Choroid plexus epithelial cell (primary cell): ENCODE results near the gene IPO9.

Source experiments
- DNase-seq: peaks from one replicate; pipeline ENCODE4 v3.0.0-alpha.2; 2010; ENCODE audit warnings: low read depth
- H3K4me3 ChIP-seq: 2 replicates; pipeline ENCODE4 v1.5.1; 2011; ENCODE audit warnings: low read depth, mild to moderate bottlenecking, control low read depth, low read length, moderate library complexity
- CTCF ChIP-seq: conservative IDR thresholded peaks from 2 replicates; pipeline ENCODE4 v1.5.1; 2011; ENCODE audit warnings: low read depth, mild to moderate bottlenecking, control low read depth, inconsistent platforms, low read length, moderate library complexity

The IPO9 gene

GRCh38 chr1:201828820-201829774, at the start of gene IPO9:
IPO9 (plus strand) TSS chr1:201829157; CDS start chr1:201829210, 53 bp downstream.
- peak; percentile 86 for TF ChIP-seq CTCF
- H3K4me3 ChIP-seq, result peak within 1 kb of the TSS; percentile 100
- peak; percentile 96 for DNase-seq

GRCh38 chr1:201779351-201779880, 49.5 kb upstream of the IPO9 start:
- DNase-seq, result no peak
- no peak overlapping the region for H3K4me3 ChIP-seq
- TF ChIP-seq CTCF, result no peak

- no peak for DNase-seq
- H3K4me3 ChIP-seq, result no peak overlapping the region
- no peak for TF ChIP-seq CTCF
These were observed 48.0 kb upstream of the IPO9 start for GRCh38 chr1:201780952-201781351.

- H3K4me3 ChIP-seq, result no peak overlapping the region
- no peak for TF ChIP-seq CTCF
- DNase-seq, result peak; percentile 41
These were observed 47.5 kb upstream of the IPO9 start for GRCh38 chr1:201781437-201781836.

- TF ChIP-seq CTCF, result no peak
- no peak overlapping the region for H3K4me3 ChIP-seq
These were observed 46.6 kb upstream of the IPO9 start for GRCh38 chr1:201782353-201782752.

GRCh38 chr1:201783058-201783457, 45.9 kb upstream of the IPO9 start:
- DNase-seq, result peak; percentile 59
- TF ChIP-seq CTCF, result no peak

More at GRCh38 chr1:201782353-201782752, 46.6 kb upstream of the IPO9 start:
- DNase-seq, result no peak

GRCh38 chr1:201783572-201783971, 45.4 kb upstream of the IPO9 start:
- no peak for DNase-seq
- no peak overlapping the region for H3K4me3 ChIP-seq
- peak; percentile 44 for TF ChIP-seq CTCF

More at GRCh38 chr1:201783058-201783457, 45.9 kb upstream of the IPO9 start:
- no peak overlapping the region for H3K4me3 ChIP-seq
